GM18526 (cell line): ENCODE results near the gene RFX7.

Experiments
- POLR2A ChIP-seq: IDR thresholded peaks from 3 replicates; pipeline ENCODE4 v1.6.1; 2011; ENCODE audit not compliant: insufficient read length; ENCODE audit errors: extremely low read depth

Gene RFX7

DNA sequence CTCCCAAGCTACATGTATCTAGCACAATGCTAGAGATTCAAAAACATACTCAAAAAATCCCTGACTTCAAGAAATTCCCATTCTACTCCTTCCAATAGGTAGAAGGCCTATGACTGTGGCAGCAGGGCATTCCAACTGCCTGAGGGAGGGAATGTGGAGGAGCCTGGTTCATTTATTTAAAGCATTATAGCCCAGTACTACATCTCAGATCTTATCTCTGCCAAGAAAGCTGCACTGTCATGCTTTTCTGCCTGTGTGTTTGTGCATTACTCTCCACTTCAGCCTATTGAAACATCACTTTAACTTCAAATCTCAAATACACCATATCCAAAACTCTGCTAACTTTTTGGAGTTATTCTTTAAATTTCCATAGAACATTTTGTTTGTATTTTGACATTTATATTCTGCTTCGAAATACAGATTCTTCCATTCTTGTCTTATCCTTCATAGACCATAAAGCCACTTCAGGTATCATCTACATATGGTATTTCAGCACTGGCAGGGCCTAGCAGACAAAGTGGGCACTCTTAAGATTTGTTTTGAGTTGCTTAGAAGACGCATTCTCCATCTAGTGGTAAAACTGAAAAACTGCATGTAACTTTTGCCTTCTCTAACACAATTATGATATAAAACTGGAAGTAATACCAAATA is 191.2 kb downstream of the RFX7 start:
- TF ChIP-seq POLR2A: no peak

- no peak for TF ChIP-seq POLR2A
These were observed 192.0 kb downstream of the RFX7 start for GRCh38 chr15:56051676-56052075.

- no peak for TF ChIP-seq POLR2A
These were observed 194.1 kb downstream of the RFX7 start for GRCh38 chr15:56049577-56049976.

- no peak for TF ChIP-seq POLR2A
These were observed 196.3 kb downstream of the RFX7 start for GRCh38 chr15:56047354-56047753.

DNA sequence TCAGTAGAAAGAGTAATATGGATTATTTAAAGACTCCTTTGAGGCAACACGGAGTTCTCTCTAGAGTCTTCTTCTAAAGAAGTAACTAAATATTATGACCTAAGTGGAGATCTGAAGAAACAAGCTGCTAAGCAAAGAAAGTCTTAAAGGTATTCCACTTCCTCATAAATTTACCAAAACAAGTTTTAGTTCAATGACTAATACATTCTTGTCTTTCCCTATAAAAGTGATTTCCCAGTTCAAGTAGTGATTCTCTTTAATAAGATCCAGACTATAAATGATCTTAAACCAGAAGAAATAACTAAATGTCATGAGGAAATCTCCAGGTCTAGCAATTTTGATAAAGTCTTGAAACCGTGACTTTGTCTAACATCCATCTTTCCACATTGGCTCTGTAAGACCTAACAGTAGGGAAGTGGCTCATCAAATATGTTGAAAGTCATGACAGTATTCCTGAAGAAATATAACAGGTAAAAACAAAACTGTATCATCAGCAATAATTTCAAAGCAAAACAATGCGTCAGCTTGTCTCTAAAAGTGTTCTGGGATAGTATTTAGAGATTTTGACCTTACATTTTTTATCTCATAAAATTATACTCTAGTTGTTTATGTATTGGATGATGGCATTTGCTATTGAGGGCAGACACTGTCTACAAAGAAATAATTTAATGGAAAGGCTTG is 198.5 kb downstream of the RFX7 start:
- TF ChIP-seq POLR2A: no peak

- no peak for TF ChIP-seq POLR2A
These were observed 200.4 kb downstream of the RFX7 start for GRCh38 chr15:56042982-56043980.

GRCh38 chr15:56042498-56042897 is 201.2 kb downstream of the RFX7 start:
- TF ChIP-seq POLR2A: no peak

DNA sequence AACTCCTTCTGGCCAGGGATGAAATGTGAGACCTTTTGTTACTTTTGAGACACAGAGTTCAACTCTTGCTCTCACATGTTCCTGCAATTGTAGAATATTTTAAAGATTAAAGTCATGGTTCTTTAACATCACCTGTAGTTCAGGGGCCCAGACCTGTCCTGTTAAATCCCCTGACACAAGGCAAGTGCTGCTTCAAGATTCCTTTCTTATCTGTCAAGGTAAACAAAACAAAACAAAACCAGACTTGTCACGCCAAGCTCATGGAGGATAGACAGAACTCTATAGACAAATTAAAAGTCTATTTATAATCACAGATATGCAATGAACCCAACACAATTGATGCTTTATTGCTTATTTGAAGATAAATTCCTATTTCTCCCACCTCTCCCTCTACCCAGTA is 201.6 kb downstream of the RFX7 start:
- TF ChIP-seq POLR2A: no peak

DNA sequence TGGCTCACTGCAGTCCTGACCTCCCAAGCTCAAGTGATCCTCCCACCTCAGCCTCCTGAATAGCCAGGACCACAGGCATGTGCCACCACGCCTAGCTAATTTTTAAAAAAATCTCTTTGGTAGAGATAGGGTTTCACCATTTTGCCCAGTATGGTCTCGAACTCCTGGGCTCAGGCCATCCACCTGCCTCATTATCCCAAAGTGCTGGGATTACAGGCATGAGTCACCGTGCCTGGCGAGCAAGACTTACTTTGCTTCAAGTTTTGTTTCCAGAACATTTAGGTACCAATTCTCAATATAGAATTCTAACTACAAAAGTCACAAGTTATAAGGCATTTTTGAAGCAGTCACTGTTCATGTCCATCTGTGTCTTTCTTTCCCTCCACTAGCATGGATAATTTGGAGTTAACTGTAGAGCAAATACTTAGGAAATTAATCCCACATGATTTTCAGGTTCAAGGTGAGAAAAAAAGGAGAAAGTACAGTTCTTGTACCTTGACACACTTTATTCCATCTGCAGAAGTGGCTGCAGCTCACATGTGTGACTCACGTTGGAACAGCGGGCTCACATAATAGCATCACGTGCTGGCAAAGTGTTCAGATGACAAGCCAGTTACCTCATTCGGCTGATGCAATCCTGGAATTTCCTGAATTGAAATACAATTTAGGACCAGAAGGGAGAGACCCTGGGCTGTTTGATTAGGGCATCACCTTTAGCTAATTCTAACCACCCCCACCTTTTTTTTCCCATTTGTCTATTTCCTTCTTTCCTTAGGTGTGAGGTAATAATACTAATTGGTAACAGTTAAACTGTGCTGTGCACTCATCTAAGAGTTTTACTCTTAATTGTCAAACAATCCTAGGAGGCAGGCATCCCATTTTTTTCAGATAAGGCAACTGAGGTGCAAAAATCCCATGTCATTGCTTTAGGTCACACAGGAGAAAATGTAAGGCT is 203.3 kb downstream of the RFX7 start:
- no peak for TF ChIP-seq POLR2A

GRCh38 chr15:56038707-56039106 is 205.0 kb downstream of the RFX7 start:
- TF ChIP-seq POLR2A: no peak

DNA sequence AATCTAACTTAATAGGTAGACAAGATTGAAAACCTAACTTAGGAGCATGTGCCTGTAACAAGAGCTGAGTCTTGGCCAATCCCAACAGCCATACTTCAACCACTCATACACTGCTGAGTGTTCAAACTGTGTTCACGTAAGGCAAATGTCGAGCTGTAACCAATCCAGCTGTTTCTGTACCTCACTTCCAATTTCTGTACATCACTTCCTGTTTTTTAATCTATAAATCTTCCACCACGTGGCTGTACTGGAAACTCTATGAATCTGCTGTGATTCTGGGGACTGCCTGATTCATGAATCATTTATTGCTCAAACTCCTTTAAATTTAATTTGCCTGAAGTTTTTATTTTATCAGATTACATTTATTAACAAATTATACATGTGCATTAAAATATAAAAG is 205.7 kb downstream of the RFX7 start:
- TF ChIP-seq POLR2A: no peak
